GM19239 (cell line): ENCODE measurements around the gene CATSPER2.
"Not testable (repeated sequence)": the region's sequence is repeated elsewhere in the genome, so short reads cannot be mapped to it uniquely, and the experiment has no call there.

Experiments used
- DNase-seq: peaks from one replicate; pipeline ENCODE4 v3.0.0; 2011; ENCODE audit warnings: low spot score; ENCODE audit not compliant: insufficient read length
- FAIRE-seq: peaks from 2 replicates; lab custom pipeline; 2011; peaks lifted over from hg19 to GRCh38; lab: Jason Lieb, UNC

The CATSPER2 gene

DNA sequence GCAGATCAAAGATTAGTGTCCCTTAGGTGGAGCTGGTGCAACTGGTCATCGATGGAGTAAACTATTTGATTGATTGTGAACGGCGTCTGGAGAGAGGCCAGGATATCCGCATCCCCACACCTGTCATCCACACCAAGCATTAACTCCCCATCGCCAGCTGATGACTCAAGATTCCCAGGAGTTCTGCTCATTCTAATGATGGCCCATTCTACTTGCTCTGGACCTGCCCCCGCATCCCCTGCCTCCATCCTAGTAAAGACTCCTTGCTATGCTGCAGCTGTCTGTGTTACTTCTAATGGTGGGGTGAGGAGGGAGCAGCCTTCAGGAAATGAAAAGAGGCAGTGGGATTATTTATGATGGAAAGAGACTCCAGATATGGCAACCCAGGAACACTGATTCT lies 49.5 kb downstream of the CATSPER2 start:
- not testable (repeated sequence) for DNase-seq, FAIRE-seq

DNA sequence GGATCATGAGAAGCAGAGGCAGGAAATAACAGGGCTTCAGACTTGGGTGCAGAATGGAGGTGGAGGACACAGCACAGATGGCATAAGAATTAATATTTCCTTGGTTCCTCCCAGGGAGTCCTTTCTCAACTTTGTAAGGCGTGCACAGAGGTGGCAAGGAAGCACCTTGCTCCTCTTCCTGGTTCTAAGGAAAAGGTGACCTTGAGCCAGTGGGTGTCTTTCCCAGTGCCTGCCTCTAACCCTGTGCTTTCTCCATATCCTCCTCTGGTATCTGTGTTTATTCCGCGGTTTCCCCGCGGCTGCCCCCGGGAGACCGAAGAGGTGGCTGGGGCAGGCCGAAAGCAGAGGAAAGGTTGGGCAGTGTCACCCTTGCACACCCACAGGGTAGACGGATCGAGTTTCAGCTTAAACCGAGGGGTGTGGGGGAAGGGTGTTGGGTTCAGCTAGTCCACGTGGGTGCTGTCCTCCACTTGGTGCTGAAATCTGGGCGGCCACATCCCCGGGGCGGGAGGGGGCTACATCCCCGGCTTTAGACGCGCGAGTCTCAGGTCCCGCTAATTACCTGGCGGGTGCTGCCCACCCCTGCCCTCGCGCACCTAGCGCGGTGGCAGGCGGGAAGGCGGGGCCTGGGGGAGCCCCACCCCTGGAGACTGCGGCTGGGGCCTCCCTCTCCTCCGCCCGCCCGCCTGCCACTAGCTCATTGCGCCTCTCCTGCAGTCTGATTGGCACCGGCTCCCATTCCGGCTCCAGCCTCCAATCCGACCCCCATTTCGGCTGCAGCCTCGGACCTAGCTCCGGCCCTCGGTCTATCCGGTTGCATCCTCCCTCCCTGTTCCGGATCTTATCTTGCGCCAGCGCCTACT lies 55.1 kb downstream of the CATSPER2 start, which contains the start of gene CKMT1B:
CKMT1B (plus strand) TSS at position 700 of the 863 bp plus-strand sequence. CDS start 192 bp downstream, outside the sequence.
- not testable (repeated sequence) for FAIRE-seq, DNase-seq

DNA sequence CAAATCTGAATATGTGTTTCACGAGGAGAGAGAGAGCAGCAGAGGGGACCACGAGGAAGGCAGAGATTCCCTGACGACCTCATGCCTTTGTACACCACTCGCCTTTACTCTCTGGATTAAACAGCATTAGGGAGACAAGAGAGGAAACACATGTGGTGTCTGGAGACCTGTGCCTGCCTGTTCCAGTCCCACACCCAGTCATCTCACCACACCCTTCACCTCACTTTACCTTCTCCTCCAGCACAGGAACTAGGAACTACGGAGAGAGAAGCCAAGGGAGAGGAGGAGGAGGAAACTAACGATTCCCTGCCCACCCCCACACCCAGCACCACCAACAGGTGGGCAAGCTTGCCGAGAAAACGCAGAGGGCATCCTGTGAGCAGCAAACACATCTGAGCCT lies 55.8 kb downstream of the CATSPER2 start:
- not testable (repeated sequence) for DNase-seq, FAIRE-seq

DNA sequence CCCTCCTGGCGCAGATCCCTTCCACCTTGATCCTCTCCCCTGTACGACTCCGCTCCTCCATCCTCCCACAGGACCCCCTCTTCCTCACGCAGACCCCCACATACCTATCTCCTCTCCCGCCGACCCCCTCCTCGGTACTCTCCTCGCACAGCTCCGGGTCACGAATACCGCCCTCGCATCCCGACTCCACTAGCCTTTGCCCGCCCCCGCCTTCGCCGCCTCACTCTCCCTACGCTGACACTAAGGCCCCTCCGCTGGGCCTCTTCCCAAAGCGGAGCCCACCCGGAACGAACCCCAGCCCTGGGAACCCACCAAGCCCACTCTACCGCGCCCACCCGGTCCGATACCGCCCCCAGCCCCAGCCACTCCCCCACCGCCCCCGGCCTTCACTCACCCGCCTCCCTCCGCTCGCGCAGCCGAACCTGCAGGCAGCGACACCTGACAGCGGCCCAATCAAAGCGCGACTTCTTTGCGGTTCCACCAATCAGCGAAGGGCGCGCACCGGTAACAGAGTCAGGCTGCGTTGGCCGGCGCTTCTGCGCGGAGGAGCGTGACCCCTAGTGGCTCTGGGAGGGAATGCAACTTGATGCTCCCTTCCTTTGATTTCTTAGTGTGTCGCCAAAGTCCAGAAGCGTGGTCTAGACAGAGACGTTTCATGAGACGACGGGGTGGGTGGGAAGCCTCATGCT lies 58.7 kb downstream of the CATSPER2 start, which contains the start of gene PPIP5K1:
PPIP5K1 (minus strand) TSS at position 431 of the 689 bp plus-strand sequence. CDS start 5,704 bp downstream, outside the sequence.
- not testable (repeated sequence) for DNase-seq
- FAIRE-seq = peak; percentile 98
